Measurements from ENCODE around the gene ZBTB18.
A peak's percentile ranks its signal among the peaks of the same experiment; 100 is the strongest.
"Not testable (repeated sequence)": the region's sequence is repeated elsewhere in the genome, so short reads cannot be mapped to it uniquely, and the experiment has no call there.

The ZBTB18 gene

DNA sequence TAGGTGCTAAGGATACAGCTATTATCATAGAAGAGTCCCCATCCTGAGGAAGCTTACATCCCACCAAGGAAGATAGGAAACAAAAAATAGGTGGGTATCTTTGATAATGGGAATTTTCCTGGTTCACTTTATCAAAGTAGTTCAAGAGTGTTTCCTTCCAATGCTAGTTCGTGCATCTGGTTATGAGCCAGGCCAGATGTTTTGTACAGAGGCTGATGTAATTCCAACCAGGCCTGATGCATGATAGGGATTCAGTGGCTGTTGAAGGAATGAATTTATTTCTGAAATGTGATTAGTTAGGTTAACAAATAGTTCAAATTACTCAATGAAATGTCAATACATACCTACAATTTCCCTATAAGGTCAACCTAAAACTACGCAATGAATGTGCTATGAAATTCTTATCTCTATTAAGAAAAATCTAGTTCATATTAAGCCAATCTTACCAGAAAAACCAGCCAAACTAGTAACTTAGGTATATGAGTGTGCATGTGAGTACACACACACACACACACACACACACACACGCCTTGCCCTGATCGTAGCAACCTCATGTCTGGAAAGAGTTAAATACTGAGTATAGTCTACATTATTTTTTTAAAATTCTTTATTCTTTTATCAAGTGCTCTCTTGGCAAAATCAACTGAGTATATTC lies 9.5 kb upstream of the ZBTB18 start:
- H3K4me3 ChIP-seq (ENCODE audit: low read length): no peak overlapping the region
- no peak for DNase-seq (ENCODE audit: low read depth)
- TF ChIP-seq CTCF (conservative IDR thresholded peaks at IDR 0.05; ENCODE audit: low read depth, low read length): no peak

- no peak overlapping the region for H3K4me3 ChIP-seq (ENCODE audit: low read length)
- DNase-seq (ENCODE audit: low read depth): no peak
- TF ChIP-seq CTCF (conservative IDR thresholded peaks at IDR 0.05; ENCODE audit: low read depth, low read length): no peak
Observed at GRCh38 chr1:244042293-244042692, 8.8 kb upstream of the ZBTB18 start.

- DNase-seq (ENCODE audit: low read depth): no peak
- no peak overlapping the region for H3K4me3 ChIP-seq (ENCODE audit: low read length)
- TF ChIP-seq CTCF (conservative IDR thresholded peaks at IDR 0.05; ENCODE audit: low read depth, low read length): no peak
Observed at GRCh38 chr1:244044423-244044822, 6.7 kb upstream of the ZBTB18 start.

DNA sequence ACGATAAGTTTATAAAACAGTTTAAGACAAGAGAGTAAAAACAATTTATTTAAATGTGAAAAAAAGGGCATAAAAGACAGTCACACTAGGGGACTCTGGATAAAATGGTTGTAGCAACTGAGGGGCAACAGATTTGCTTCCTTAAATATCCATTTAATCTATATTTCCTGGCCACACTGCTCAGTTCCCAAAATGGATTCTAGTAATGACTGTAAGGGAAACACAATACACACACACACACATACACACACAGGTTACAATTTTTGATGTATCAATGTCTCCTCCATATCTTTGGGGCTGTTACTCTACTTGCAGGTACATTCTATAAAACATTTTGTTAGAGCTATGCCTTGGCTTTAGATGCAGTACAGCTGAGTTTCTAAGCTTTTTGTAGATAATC lies 4.8 kb upstream of the ZBTB18 start:
- not testable (repeated sequence) for H3K4me3 ChIP-seq (ENCODE audit: low read length); DNase-seq (ENCODE audit: low read depth)

- peak overlapping the region; percentile 89 for H3K4me3 ChIP-seq (ENCODE audit: low read length)
- TF ChIP-seq CTCF (conservative IDR thresholded peaks at IDR 0.05; ENCODE audit: low read depth, low read length): no peak
- DNase-seq (ENCODE audit: low read depth): no peak
Observed at GRCh38 chr1:244046907-244047611, 4.0 kb upstream of the ZBTB18 start.

DNA sequence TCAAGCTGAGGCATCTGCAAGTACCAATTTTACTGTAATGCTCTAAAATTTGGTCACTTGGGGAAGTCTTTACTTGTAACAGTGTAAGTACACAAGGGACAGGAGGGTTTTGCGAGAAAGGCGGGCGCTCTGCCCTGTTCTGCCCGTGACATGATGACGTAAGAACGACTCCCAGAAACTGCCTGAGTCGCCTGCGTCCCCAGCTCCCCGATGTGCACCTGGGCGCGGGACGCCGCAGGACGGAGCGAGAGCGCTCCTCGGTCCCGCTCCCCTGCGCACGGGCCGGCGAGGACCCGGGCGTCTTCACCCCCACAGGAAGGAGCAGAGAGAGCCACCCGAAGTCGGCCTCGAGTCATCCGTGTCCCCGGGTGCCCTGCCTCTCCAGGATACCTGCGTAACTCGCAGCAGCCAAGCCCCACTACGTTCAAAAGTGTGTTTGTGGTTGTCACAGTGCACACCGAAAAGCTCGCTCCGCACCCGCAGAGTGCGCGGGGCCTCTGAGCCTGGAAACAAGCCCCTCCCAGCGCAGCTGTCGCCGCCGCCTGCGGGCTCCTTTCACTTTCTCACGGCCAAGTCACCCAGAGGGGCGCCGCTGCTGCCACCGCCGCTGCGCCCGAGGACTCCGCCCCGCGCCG lies 3.3 kb upstream of the ZBTB18 start:
- DNase-seq (ENCODE audit: low read depth): no peak
- H3K4me3 ChIP-seq (ENCODE audit: low read length): peak overlapping the region; percentile 89
- no peak for TF ChIP-seq CTCF (conservative IDR thresholded peaks at IDR 0.05; ENCODE audit: low read depth, low read length)

DNA sequence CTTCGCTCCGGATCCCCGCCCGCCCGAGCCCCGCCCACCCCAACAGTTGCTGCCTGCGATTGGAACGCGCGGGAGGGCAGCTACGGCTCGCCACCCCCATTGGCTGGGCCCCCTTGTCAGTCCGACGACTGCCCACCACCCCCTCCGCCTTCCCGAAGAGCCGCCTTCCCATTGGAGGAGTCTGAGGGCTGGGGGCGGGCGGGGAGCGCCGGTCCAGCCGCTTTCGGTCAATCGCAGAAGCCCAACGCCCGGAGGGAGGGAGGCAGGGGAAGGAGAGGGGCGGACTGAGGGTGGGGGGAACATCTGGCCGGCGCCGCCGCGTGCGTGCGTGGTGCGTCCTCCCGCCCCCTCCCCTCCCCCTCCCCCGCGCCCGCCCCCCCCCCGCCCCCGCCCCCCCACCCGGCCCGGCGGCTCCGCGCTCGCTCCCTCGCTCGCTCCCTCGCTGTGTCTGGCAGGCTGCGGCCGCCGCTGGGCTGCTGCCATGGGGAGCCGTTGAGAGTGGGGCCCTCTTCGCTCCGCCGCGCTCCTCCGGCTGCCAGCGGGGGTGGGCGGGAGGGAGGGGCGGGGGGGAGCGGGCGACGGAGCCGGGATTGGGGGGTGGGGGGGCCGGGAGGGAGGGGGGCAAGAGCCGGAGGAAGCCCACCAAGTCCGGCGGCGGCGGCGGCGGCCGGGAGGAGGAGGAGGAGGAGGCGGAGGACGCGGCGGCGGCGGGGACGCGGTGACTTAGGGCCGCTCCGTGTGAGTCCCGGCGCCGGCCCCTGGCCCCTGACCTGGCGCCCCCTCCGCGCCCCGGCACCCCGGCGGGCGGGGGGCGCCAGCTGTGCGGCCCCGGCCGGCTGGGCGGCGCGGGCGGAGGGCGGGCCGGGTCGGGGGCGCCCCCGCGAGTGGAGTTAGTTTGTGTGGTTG lies 2.6 kb upstream of the ZBTB18 start:
- peak; percentile 97 for DNase-seq (ENCODE audit: low read depth)
- no peak for TF ChIP-seq CTCF (conservative IDR thresholded peaks at IDR 0.05; ENCODE audit: low read depth, low read length)
- peak overlapping the region; percentile 89 for H3K4me3 ChIP-seq (ENCODE audit: low read length)
